ENCODE data around the gene MIS18A.
"Not testable (repeated sequence)": the region's sequence is repeated elsewhere in the genome, so short reads cannot be mapped to it uniquely, and the experiment has no call there.

Gene MIS18A

DNA sequence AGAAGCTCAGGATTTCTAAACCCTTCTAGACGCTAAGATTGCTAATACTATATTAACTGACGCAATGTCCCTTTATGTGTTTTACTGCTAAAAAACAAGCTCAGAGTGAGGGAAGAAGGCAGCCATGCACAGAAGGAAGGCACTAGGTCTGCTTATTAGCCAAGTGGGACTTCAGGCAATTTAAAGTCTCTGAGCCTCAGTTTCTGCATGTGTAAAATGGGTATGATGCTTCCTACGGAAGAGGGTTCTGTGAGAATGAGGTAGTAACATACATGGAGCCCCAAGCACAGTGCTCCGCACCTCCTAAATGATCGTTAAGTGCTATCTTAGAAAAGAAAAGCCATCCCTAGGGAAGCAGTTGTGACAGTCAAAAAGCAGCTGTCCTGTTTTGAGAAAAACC, 16.9 kb downstream of the MIS18A start:
- no peak for DNase-seq
- in situ Hi-C loops (cut with HindIII; ENCODE audit: low pct_ligation_motif_present, low pct_unique_long_range_greater_than_20kb, low sequenced_read_pairs) = no loop called here

DNA sequence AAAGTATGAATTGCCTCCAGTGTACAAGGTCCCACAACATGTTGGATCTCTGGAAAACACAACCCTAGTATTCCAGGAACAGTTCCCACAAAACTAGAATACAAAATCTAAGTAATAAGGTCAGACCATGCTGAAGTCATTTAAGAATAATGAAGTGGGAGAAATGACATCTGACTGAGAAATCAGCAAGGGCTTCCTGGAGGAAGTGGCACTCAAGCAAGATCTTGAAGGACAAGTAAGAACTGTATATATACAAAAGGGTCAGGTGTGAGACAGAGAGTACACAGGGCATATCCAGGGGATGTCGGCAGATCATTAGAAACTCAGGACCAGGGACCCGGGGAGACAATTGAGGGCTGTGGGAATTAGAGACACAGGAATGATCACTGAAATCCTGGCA, 18.7 kb downstream of the MIS18A start:
- in situ Hi-C loops (cut with HindIII; ENCODE audit: low pct_ligation_motif_present, low pct_unique_long_range_greater_than_20kb, low sequenced_read_pairs) = no loop called here
- no peak for DNase-seq

DNA sequence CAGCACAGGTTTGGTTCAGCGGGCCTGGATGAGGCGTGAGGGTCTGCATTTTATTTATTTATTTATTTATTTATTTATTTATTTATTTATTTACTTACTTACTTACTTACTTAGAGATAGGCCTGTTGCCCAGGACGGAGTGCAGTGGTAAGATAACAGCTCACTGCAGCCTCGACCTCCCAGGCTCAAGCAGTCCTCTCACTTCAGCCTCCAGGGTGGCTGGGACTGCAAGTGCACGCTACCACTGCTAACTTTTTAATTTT, 20.1 kb downstream of the MIS18A start:
- in situ Hi-C loops (cut with HindIII; ENCODE audit: low pct_ligation_motif_present, low pct_unique_long_range_greater_than_20kb, low sequenced_read_pairs); DNase-seq: not testable (repeated sequence)

DNA sequence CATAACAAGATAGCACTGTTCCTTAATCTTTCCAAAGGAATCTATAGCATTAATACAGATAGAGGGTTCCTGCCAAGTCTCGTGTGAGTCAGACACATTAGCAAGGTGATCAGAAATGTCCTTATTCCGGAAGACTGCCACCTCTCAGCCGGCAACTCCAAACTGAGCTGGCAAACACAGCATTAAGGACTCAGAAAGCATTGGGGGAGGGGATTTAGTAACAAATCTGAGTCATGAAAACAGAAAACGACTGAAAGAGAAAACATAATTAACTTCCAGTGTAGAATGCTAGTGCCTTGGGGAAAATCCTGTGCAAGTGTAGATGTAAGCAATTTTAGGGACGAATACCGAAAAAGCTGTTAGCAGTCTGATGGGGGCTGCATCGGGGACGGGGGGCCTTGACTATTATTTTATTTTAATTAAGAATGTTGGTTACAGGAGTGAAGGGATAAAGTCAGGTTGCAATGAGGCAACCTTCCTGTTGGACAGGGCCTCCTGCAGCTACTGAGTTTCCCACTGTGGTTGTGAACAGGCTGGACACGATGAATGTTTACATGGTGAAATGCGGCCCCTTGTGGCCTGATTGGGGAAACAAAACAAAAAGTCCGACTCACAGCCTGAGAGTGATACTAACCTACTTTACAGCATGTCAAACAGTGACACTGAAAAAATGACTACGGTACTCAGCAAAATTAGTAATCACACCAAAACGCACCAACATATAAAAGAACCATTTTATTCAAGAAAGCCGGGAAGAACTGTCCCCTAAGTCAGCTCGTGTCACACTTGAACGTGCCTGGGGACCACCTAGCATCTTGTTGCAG, 20.7 kb downstream of the MIS18A start:
- in situ Hi-C loops (cut with HindIII; ENCODE audit: low pct_ligation_motif_present, low pct_unique_long_range_greater_than_20kb, low sequenced_read_pairs) = no loop called here
- peak; percentile 79 for DNase-seq

DNA sequence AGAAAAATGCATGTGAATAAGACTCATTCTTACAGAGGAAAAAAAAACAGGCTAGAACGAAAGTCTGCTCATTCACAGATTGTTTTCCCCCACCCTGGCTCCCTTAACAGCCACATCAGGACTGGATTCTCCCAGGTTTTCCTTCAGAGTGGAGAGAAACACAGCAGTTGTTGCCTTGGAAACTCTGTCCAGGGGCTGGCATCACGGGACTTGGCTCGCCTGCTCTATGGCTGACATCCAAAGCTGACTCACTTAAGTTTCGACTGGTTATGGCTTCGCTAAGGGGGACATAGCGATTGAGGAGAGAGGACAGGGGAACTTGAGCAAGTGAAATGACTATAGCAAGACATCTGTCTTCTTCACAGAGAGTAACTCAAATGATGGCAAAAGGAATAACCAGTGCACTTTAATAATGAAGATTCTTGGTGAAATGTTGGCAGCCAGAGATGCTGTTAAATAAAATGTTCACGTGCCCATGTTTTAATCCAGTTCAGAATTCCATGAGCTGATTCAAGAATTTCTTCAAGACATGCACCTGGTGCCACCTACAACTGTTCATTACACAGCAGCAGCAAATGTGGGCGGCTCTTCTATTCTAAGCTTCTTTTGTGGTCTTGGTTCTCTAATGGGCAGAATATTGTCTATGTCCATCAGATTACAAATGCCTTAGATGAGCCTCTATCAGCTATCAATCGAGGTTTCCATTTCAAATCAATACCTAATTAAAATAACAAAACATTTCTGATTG, 21.8 kb downstream of the MIS18A start:
- in situ Hi-C loops (cut with HindIII; ENCODE audit: low pct_ligation_motif_present, low pct_unique_long_range_greater_than_20kb, low sequenced_read_pairs) = no loop called here
- DNase-seq = peak; percentile 80

DNA sequence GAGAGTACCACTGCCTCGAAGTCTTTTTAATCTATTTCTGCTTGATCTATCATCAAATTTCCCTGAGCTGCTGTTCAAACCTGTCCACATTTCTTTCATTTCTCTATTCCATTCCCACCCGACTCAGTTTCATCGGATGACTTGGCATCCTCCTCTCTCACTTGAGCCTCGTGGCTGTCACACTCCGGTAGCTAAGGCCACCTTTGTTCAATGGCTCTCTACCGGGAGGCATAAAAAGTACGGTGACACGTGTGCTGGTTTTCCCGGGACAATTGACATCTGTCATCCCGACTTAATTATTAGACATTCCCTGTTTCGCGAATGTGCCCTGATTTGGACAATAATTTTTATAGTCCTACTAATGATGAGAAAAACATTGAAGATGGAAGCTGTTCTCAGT, 22.6 kb downstream of the MIS18A start:
- no peak for DNase-seq
- in situ Hi-C loops (cut with HindIII; ENCODE audit: low pct_ligation_motif_present, low pct_unique_long_range_greater_than_20kb, low sequenced_read_pairs) = no loop called here

DNA sequence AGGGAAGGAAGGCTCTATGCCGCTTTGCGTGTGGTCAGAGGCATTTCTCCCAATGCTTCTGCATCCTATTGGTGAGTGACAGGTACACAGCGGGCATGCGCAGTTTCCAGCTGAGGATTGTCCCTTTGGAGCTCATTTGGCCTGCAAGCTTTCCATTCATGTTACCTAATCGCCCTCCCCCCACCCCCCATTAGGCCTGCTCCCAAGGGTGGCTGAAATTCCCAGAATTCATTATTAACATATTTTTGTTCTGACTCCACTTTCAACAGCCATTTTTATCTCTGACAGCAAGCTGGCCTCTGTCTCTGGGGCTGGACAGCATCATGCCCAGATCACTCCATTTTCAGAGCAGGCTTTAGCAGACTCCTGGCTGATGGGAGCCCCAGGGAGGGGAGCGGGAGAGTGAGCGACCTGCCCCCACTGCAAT, 25.6 kb downstream of the MIS18A start:
- in situ Hi-C loops (cut with HindIII; ENCODE audit: low pct_ligation_motif_present, low pct_unique_long_range_greater_than_20kb, low sequenced_read_pairs) = no loop called here
- no peak for DNase-seq

DNA sequence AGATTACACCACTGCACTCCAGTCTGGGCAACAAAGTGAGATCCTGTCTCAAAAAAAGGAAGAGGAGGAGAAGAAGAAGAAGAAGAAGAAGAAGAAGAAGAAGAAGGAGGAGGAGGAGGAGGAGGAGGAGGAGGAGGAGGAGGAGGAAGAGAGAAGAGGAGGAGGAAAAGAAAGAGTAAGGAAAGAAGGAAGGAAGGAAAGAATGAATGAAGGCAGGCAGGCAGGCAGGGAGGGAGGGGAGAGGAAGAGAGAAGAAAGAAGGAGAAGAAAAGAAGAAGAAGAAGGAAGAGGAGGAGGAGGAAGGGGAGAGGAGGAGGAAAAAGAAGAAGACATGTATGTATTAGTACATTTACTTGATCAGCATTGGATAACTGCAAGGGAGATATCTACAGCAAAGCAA, 26.7 kb downstream of the MIS18A start:
- in situ Hi-C loops (cut with HindIII; ENCODE audit: low pct_ligation_motif_present, low pct_unique_long_range_greater_than_20kb, low sequenced_read_pairs) = no loop called here
- DNase-seq = no peak

DNA sequence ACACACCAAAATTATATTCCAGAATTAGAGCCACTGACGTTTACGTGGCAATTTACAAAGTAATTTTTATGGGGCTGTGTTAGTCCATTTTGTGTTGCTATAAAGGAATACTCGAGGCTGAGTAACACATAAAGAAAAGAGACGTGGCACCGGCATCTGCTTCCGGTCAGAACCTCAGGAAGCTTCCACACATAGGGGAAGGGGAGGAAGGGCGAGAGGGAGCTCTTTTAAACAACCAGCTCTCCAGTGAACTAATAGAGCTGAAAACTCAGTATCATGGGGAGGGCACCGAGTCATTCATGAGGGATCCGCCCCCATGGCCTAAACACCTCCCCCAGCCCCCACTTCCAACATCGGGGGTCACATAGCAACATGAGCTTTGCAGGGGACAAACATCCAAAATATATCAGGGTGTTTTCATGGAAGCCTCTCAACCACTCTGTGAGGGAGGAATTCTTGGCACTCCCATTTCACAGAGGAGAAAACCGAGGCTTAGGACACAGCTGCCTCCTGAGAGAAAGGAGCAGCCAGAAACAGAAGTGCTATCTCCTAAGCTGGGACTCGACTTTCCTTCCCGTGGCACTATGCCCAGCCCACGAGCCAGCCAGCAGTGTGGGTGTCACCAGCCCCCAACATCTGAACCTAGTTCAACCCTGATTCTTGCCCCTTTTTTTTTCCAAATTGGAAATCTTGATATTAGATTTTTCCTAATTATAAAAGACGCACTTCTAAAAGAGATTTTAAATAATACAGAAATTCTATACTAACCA, 29.2 kb downstream of the MIS18A start:
- in situ Hi-C loops (cut with HindIII; ENCODE audit: low pct_ligation_motif_present, low pct_unique_long_range_greater_than_20kb, low sequenced_read_pairs) = no loop called here
- no peak for DNase-seq

DNA sequence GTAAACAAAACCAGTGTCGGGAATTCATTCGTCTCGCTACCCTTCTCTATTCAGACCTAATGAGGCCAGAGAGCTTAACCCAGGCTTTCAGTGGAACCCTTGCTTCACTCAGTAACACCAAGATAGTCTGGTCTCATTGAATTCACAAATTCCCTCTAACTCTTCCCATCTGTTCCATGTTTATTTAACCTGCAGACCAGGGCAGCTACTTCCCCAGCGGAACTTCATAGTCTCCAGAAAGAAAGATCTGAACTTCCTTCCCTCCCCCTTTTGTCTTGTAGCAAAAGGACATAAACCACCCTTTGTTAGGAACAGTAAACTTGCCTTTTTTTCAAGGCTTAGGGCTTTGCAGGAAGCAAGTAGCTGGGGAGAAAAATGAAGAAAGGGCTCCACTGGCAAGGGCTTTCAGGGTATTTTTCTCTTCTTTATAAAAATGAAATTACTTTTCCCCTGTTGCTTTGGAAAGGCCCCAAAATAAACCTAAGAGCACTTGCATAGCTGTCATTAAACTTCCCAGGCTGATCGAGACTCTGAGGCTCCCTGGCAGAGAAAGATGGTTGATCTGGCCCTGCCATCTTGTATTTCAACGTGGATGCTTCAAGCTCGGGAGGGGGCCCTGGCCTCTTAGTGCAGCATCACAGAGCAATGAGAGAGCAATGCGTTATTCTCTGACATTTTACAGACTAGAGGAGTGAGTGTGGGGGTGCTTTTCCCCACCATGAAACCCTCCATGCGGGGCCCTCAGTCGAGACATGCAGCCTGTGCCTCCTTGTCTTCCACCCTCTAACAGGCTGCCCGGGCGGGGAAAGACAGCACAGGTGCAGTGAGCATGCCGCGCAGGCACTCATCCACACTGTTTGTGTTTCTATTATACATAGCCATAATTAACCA, 30.0 kb downstream of the MIS18A start:
- no peak for DNase-seq
- in situ Hi-C loops (cut with HindIII; ENCODE audit: low pct_ligation_motif_present, low pct_unique_long_range_greater_than_20kb, low sequenced_read_pairs) = no loop called here

DNA sequence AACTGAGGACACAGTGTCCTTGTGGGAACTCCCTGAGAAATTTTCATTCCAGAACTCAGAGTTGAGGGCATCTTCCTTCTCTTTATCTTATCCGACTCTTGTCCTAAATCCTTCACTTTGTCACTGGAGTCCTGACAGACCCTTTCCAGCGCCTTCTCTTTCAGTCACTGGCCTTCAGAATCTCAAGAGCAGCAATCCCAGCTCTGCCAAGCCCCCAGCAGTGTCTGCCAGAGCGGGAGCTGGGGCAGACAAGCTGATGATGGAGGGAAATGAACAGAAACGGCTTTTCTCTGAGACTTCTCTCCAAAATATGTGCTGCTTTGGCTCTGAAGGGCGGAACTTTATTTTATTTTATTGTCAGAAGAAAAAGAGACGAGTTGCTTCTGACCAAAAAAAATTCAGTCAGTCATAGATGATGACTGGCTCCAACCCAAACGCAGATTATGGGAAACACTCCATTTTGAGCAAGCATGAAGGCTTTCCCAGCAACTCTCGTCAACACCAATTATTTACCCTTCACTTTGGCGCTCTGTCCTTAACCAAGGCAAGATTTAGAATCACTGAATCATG, 32.2 kb downstream of the MIS18A start:
- DNase-seq = no peak

DNA sequence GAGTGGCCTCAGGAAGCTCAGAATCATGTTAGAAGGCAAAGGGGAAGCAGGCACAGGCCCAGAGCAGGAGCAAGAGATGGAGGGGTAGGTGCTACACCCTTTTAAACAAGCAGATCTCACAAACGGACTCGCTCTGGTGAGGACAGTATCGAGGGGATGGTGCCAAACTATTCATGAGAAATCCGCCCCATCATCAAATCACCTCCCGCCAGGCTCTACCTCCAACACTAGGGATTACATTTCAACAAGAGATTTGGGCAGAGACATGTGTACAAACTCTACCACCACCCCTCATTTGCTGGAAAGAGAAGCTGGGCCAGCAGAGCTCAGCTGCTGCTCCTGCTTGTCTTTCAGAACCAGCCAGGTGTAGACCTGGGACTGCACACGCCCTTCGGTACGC, 32.9 kb downstream of the MIS18A start:
- in situ Hi-C loops (cut with HindIII; ENCODE audit: low pct_ligation_motif_present, low pct_unique_long_range_greater_than_20kb, low sequenced_read_pairs) = no loop called here

More for the DNA sequence above, 32.2 kb downstream of the MIS18A start:
- in situ Hi-C loops (cut with HindIII; ENCODE audit: low pct_ligation_motif_present, low pct_unique_long_range_greater_than_20kb, low sequenced_read_pairs) = no loop called here

DNA sequence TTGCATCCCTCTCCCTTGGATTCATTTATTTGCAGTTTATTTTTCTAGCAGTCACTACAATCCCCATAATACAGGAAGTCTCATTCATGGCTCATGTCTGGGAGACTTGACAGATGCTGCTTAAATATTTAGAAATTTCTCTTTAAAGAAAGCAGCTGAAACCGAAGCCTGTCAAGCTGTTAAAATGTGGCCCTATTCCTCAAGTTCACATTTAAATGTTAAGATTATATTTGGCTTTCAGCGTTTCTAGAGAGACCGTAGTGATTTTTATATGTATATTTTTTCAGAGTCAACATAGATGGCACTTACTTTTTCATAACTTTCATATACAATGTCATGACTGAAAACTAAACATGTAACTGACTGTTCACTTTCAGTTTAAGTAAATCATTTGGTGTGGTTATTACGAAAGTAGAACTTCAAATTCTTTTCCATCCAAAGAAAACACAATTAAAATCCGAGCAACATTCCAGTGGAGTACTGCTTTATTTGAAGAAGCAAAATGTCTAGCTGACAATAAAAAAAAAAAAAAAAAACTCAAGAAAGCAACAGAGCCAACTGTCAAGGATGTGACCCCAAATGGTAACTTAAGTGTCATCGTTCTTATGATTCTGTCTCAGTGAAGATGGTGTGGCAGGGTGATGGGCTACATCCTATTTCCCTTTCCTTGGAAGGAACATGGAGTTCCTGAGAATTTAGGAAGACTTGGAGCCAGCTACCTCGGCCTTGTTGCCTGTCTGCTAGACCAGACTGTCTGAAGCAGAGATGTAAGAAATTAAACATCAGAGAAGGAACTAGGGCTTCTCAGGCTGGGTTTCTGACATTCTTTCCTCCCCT, 37.8 kb downstream of the MIS18A start:
- in situ Hi-C loops (cut with HindIII; ENCODE audit: low pct_ligation_motif_present, low pct_unique_long_range_greater_than_20kb, low sequenced_read_pairs) = no loop called here
- DNase-seq = no peak

More for the DNA sequence above, 32.9 kb downstream of the MIS18A start:
- DNase-seq = no peak

DNA sequence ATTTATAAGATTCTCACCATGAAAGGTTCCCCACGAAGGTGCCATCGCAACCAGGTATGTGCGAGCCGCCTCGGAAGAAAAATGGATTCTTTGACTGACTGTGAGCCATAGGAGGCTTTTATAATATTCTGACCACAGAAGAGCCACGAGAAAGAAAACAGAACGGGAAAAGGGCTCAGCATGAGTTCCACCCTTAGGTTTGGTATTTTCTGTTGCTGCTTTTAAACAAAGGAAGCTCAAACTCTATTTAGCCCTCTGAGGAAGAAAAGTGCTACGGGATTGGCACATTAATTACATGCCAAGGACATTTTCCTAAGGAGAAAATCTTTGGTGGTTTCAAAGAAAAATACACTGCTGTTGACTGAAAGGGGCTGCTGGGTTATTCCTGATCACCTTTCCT, 39.3 kb downstream of the MIS18A start:
- in situ Hi-C loops (cut with HindIII; ENCODE audit: low pct_ligation_motif_present, low pct_unique_long_range_greater_than_20kb, low sequenced_read_pairs) = no loop called here
- no peak for DNase-seq

DNA sequence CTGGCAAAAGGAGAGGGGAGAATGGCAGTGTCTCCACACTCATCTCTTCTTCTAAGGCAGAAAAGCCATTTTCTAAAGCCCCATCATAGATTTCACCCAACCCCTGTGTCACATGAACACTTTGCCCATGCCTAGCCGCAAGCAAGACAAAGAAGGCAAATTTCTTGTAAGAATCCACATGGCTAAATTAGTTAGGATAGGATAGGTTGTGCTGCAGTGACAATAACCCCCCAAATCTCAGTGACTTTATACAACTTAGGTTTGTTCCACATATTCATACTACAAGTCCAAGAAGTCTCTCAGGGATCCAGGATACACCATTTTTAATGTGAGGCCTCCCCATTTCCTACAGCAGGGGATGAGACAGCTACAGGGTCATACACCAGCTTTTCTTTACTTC, 40.8 kb downstream of the MIS18A start:
- DNase-seq = no peak
- in situ Hi-C loops (cut with HindIII; ENCODE audit: low pct_ligation_motif_present, low pct_unique_long_range_greater_than_20kb, low sequenced_read_pairs) = no loop called here

DNA sequence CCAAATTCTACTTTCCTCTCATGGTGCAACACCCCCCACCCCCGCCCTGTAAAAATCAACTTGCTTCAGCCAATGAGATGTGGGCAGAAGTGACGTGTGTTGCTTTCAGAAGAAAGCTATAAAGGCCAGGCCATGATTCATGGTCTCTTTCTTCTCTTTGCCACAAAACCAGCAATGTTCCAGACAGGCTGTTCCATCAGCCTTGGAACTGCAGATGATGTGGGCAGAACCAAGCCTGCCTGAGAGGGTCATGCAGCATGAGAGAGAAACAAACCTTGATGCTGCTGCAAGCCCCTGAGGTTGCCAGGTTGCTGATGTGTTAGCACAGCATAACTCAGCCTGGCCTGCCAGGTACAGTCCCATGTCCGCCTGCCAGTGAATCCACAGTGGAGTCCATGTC, 41.8 kb downstream of the MIS18A start:
- DNase-seq = no peak
- in situ Hi-C loops (cut with HindIII; ENCODE audit: low pct_ligation_motif_present, low pct_unique_long_range_greater_than_20kb, low sequenced_read_pairs) = no loop called here

DNA sequence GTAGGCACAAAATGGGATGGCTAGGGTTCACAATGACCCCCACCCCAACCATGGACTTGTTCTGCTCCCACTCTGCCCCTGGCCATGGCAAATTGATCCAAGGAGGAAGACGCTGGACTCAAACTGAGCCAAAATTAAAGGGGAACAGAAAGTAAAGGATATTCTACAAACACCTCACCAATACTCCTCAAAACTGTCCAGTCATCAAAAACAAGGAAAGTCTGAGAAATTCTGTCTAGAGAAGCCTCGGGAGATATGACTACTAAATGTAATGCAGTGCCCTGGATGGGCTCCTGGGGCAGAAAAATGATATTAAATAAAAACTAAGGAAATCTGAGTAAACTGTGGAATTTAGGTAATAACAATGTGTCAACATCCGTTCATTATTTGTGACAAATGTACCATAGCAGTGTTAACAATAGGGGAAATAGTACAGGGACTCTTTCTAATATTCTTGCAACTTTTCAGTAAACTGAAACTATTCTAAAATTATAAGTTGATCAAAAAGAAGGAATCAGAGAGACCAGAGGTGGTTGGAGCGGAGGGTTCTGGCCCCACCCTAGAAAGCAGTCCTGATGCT, 45.0 kb downstream of the MIS18A start:
- in situ Hi-C loops (cut with HindIII; ENCODE audit: low pct_ligation_motif_present, low pct_unique_long_range_greater_than_20kb, low sequenced_read_pairs) = no loop called here

More for the DNA sequence above, 45.0 kb downstream of the MIS18A start:
- DNase-seq = no peak
